WERI-Rb-1 (cell line): ENCODE measurements around the gene COBL.

ENCODE experiments used
- DNase-seq: peaks from one replicate; pipeline ENCODE4 v3.0.0-alpha.2; 2020
- H3K27ac ChIP-seq: fragments of 250-450 bp; sonication (Bioruptor Pico); 2 replicates; pipeline ENCODE4 v1.5.1; 2020; ENCODE audit warnings: mild to moderate bottlenecking, moderate library complexity
- H3K27me3 ChIP-seq: fragments of 250-450 bp; sonication (Bioruptor Pico); 2 replicates; pipeline ENCODE4 v1.5.1; 2021; ENCODE audit warnings: mild to moderate bottlenecking, low read depth, moderate library complexity; ENCODE audit not compliant: insufficient read depth, severe bottlenecking
- H3K36me3 ChIP-seq: fragments of 250-450 bp; sonication (Bioruptor Pico); 2 replicates; pipeline ENCODE4 v1.5.1; 2020; ENCODE audit warnings: mild to moderate bottlenecking, moderate library complexity
- H3K4me3 ChIP-seq: 2 replicates; pipeline ENCODE4 v1.5.1; 2011; ENCODE audit warnings: low read depth, mild to moderate bottlenecking, control low read depth, low read length
- H3K9me3 ChIP-seq: fragments of 250-450 bp; sonication (Bioruptor Pico); 2 replicates; pipeline ENCODE4 v1.5.1; 2021; ENCODE audit warnings: mild to moderate bottlenecking, moderate library complexity; ENCODE audit not compliant: severe bottlenecking
- CTCF ChIP-seq: IDR thresholded peaks from 2 replicates; pipeline ENCODE4 v1.5.1; 2011; ENCODE audit warnings: low read depth, mild to moderate bottlenecking, control low read depth, inconsistent platforms, low read length

COBL gene

GRCh38 chr7:51024867-51025266 lies 291.7 kb downstream of the COBL start:
- H3K4me3 ChIP-seq = no peak overlapping the region
- peaks cover 43% of the 10 kb centered on the region for H3K36me3 ChIP-seq
- no peaks in the 10 kb centered on the region for H3K9me3 ChIP-seq
- H3K27ac ChIP-seq = no peak overlapping the region
- TF ChIP-seq CTCF = no peak
- no peak for DNase-seq
- H3K27me3 ChIP-seq = no peaks in the 10 kb centered on the region

GRCh38 chr7:51023547-51023946 lies 293.1 kb downstream of the COBL start:
- Histone ChIP-seq H3K27ac (no peak overlapping the region), H3K9me3 (no peaks in the 10 kb centered on the region), H3K27me3 (no peaks in the 10 kb centered on the region), H3K36me3 (peaks cover 29% of the 10 kb centered on the region), H3K4me3 (no peak overlapping the region)
- no peak for DNase-seq
- TF ChIP-seq CTCF = no peak

- no peak overlapping the region for H3K27ac ChIP-seq
- DNase-seq = no peak
- no peak for TF ChIP-seq CTCF
These were observed 293.8 kb downstream of the COBL start for GRCh38 chr7:51022821-51023220.

GRCh38 chr7:51021906-51022570 lies 294.6 kb downstream of the COBL start:
- Histone ChIP-seq H3K27ac (no peak overlapping the region), H3K4me3 (no peak overlapping the region), H3K36me3 (peaks cover 14% of the 10 kb centered on the region), H3K9me3 (no peaks in the 10 kb centered on the region), H3K27me3 (no peaks in the 10 kb centered on the region)
- no peak for TF ChIP-seq CTCF
- DNase-seq = no peak

More at GRCh38 chr7:51022821-51023220, 293.8 kb downstream of the COBL start:
- no peak overlapping the region for H3K4me3 ChIP-seq
- no peaks in the 10 kb centered on the region for H3K9me3 ChIP-seq
- H3K36me3 ChIP-seq = peaks cover 22% of the 10 kb centered on the region
- H3K27me3 ChIP-seq = no peaks in the 10 kb centered on the region

GRCh38 chr7:51020944-51021343 lies 295.7 kb downstream of the COBL start:
- no peak overlapping the region for H3K27ac ChIP-seq
- H3K27me3 ChIP-seq = no peaks in the 10 kb centered on the region
- no peak for TF ChIP-seq CTCF

More at GRCh38 chr7:51020944-51021343, 295.7 kb downstream of the COBL start:
- H3K4me3 ChIP-seq = no peak overlapping the region
- no peaks in the 10 kb centered on the region for H3K9me3 ChIP-seq
- H3K36me3 ChIP-seq = peaks cover 9% of the 10 kb centered on the region
- no peak for DNase-seq
